ENCODE measurements around the gene EML6. TPM values are rescaled to one million over a fixed set of nuclear protein-coding genes. Genes with fewer than 3 reads are reported as not detected.
A peak's percentile ranks its signal among the peaks of the same experiment; 100 is the strongest.

Gene EML6
- total and polyA plus RNA-seq, 2 donors (not counting 1 experiment from before 2014, with no cell fraction given) = 0.34 to 1.3 TPM

DNA sequence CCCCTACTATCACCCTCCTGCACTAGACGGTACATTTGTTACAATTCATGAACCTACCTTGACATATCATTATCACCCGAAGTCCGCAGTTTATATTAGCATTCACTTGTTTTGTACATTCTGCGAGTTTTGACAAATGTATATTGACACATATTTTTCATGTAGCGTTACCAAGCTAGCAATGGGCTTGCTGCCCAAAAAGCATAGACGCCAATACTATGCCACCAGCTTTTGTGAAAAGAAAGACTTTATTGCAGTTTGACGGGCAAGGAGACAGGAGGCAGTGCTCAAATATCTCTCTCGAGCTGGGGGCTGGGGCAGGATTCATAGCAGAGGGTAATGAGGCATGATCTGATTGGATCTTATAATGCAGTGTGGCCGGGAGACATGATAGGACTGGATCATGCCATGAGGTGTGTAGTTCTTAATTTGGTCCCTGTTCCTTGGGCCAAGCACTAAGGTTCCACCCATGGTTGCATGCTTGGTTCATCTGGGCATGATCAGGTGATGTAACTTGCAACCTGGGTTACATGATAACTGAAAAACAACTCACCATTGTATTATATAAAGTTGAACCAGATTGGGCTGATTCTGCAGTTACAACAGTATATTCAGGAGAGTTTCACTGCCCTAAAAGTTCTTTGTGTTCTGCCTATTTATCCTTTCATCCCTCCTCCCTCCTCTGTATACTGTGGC, 164.5 kb downstream of the EML6 start:
- Histone ChIP-seq H3K9me3 (ENCODE audit: control insufficient read depth, insufficient read depth, low read depth, low read length) (no peaks in the 10 kb centered on the region), H3K36me3 (ENCODE audit: control insufficient read depth, insufficient read depth, low read length) (no peaks in the 10 kb centered on the region), H3K4me1 (ENCODE audit: control insufficient read depth, extremely low read depth, insufficient read depth, low read length) (no peaks in the 10 kb centered on the region), H3K27ac (ENCODE audit: insufficient read depth, low read length) (no peak overlapping the region), H3K4me2 (ENCODE audit: extremely low read depth, insufficient read depth, low read length) (no peak overlapping the region), H3K27me3 (ENCODE audit: control insufficient read depth, insufficient read depth, low read length) (peaks cover 2% of the 10 kb centered on the region), H3K9ac (ENCODE audit: insufficient read depth, low read length) (no peak overlapping the region), H3K79me2 (ENCODE audit: control insufficient read depth, insufficient read depth, low read length) (no peaks in the 10 kb centered on the region), H2AFZ (ENCODE audit: low read length) (no peak overlapping the region), H4K20me1 (ENCODE audit: control insufficient read depth, extremely low read depth, insufficient read depth, low read length) (no peaks in the 10 kb centered on the region), H3K4me3 (replicated peaks in 1 of 4; ENCODE audit: control extremely low read depth in 1 of 4, insufficient read depth in 1 of 4, low read depth in 3 of 4, low read length in 4 of 4) (no peak overlapping the region)
- TF ChIP-seq, protein P1, sequence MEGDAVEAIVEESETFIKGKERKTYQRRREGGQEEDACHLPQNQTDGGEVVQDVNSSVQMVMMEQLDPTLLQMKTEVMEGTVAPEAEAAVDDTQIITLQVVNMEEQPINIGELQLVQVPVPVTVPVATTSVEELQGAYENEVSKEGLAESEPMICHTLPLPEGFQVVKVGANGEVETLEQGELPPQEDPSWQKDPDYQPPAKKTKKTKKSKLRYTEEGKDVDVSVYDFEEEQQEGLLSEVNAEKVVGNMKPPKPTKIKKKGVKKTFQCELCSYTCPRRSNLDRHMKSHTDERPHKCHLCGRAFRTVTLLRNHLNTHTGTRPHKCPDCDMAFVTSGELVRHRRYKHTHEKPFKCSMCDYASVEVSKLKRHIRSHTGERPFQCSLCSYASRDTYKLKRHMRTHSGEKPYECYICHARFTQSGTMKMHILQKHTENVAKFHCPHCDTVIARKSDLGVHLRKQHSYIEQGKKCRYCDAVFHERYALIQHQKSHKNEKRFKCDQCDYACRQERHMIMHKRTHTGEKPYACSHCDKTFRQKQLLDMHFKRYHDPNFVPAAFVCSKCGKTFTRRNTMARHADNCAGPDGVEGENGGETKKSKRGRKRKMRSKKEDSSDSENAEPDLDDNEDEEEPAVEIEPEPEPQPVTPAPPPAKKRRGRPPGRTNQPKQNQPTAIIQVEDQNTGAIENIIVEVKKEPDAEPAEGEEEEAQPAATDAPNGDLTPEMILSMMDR (conservative IDR thresholded peaks at IDR 0.05 in 1 of 2, IDR thresholded peaks at IDR 0.05 in 1 of 2; ENCODE audit: low read depth in 1 of 2, low read length in 2 of 2) = no peak
- TF ChIP-seq EZH2 (IDR thresholded peaks at IDR 0.05; ENCODE audit: low read length, missing control alignments) = no peak
- DNase-seq (ENCODE audit: low read depth in 2 of 2) = no peak

DNA sequence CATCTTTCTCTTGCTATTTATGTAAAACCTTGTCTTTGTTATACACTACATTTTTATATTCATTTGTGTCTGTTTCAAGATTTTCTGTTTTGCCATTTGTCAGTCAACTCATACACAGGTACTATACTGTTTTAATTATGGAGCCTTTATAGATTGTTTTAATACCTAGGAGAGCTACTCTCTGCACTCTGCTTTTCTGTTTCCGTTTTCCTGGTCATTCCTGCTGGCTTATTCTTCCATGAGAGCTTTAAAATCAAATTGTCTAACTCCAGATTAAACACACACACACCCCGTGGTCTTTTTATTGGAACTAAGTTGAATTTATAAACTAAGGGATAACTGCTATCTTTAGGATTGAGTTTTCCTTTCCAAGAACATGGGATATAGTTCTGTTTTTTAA, 165.6 kb downstream of the EML6 start:
- H3K9ac ChIP-seq (ENCODE audit: insufficient read depth, low read length) = no peak overlapping the region
- H3K4me2 ChIP-seq (ENCODE audit: extremely low read depth, insufficient read depth, low read length) = no peak overlapping the region
- TF ChIP-seq, protein P1 (conservative IDR thresholded peaks at IDR 0.05 in 1 of 2, IDR thresholded peaks at IDR 0.05 in 1 of 2; ENCODE audit: low read depth in 1 of 2, low read length in 2 of 2) = no peak
- TF ChIP-seq EZH2 (IDR thresholded peaks at IDR 0.05; ENCODE audit: low read length, missing control alignments) = no peak
- H4K20me1 ChIP-seq (ENCODE audit: control insufficient read depth, extremely low read depth, insufficient read depth, low read length) = no peaks in the 10 kb centered on the region
- H3K4me3 ChIP-seq (replicated peaks in 1 of 4; ENCODE audit: control extremely low read depth in 1 of 4, insufficient read depth in 1 of 4, low read depth in 3 of 4, low read length in 4 of 4) = no peak overlapping the region
- no peak overlapping the region for H3K27ac ChIP-seq (ENCODE audit: insufficient read depth, low read length)
- no peak overlapping the region for H2AFZ ChIP-seq (ENCODE audit: low read length)
- H3K79me2 ChIP-seq (ENCODE audit: control insufficient read depth, insufficient read depth, low read length) = no peaks in the 10 kb centered on the region
- no peaks in the 10 kb centered on the region for H3K9me3 ChIP-seq (ENCODE audit: control insufficient read depth, insufficient read depth, low read depth, low read length)
- DNase-seq (ENCODE audit: low read depth in 2 of 2) = no peak
- H3K36me3 ChIP-seq (ENCODE audit: control insufficient read depth, insufficient read depth, low read length) = no peaks in the 10 kb centered on the region
- peaks cover 2% of the 10 kb centered on the region for H3K27me3 ChIP-seq (ENCODE audit: control insufficient read depth, insufficient read depth, low read length)
- no peaks in the 10 kb centered on the region for H3K4me1 ChIP-seq (ENCODE audit: control insufficient read depth, extremely low read depth, insufficient read depth, low read length)

DNA sequence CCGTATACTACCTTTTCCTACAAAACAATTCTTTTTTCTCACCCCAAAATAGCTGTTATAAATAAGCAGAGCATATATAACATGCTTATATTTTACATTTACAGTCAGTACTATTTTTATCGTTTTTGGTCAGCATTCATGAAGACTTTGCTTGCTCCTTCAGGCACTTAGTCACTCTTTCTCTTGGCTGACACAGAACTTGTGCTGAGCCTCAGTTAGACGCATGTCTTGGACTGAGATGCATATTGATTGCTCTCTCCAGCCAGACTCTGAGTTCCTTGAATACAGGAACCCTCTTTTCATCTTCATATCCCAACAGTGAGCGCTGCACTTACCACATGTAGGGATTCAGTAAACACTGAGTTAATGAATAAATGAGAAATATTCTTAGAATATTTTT, 168.4 kb downstream of the EML6 start:
- DNase-seq (ENCODE audit: low read depth in 2 of 2) = peak in 1 of 2 donors; percentile 45
- H3K4me1 ChIP-seq (ENCODE audit: control insufficient read depth, extremely low read depth, insufficient read depth, low read length) = no peaks in the 10 kb centered on the region
- H3K36me3 ChIP-seq (ENCODE audit: control insufficient read depth, insufficient read depth, low read length) = no peaks in the 10 kb centered on the region
- H3K4me2 ChIP-seq (ENCODE audit: extremely low read depth, insufficient read depth, low read length) = no peak overlapping the region
- H3K27me3 ChIP-seq (ENCODE audit: control insufficient read depth, insufficient read depth, low read length) = peaks cover 2% of the 10 kb centered on the region
- TF ChIP-seq, protein P1 (conservative IDR thresholded peaks at IDR 0.05 in 1 of 2, IDR thresholded peaks at IDR 0.05 in 1 of 2; ENCODE audit: low read depth in 1 of 2, low read length in 2 of 2) = no peak
- TF ChIP-seq EZH2 (IDR thresholded peaks at IDR 0.05; ENCODE audit: low read length, missing control alignments) = no peak
- H3K9me3 ChIP-seq (ENCODE audit: control insufficient read depth, insufficient read depth, low read depth, low read length) = peaks cover 2% of the 10 kb centered on the region
- no peaks in the 10 kb centered on the region for H4K20me1 ChIP-seq (ENCODE audit: control insufficient read depth, extremely low read depth, insufficient read depth, low read length)
- no peak overlapping the region for H3K9ac ChIP-seq (ENCODE audit: insufficient read depth, low read length)
- H2AFZ ChIP-seq (ENCODE audit: low read length) = no peak overlapping the region
- no peak overlapping the region for H3K4me3 ChIP-seq (replicated peaks in 1 of 4; ENCODE audit: control extremely low read depth in 1 of 4, insufficient read depth in 1 of 4, low read depth in 3 of 4, low read length in 4 of 4)
- no peaks in the 10 kb centered on the region for H3K79me2 ChIP-seq (ENCODE audit: control insufficient read depth, insufficient read depth, low read length)
- no peak overlapping the region for H3K27ac ChIP-seq (ENCODE audit: insufficient read depth, low read length)

Data from fibroblast of lung (primary cell).